Type B pancreatic cell (in vitro differentiated cells): ENCODE data around the gene SUCO. TPM values are rescaled to one million over a fixed set of nuclear protein-coding genes. Genes with fewer than 3 reads are reported as not detected.
A peak's percentile ranks its signal among the peaks of the same experiment; 100 is the strongest.

Experiments
- DNase-seq: peaks from one replicate; pipeline ENCODE4 v3.0.0; 2021; ENCODE audit warnings: mixed read lengths; ENCODE audit not compliant: unreplicated experiment; ENCODE audit errors: extremely low spot score
- H3K27ac Mint-ChIP-seq: 2 replicates; pipeline ENCODE4 v1.8.0; 2021; ENCODE audit warnings: mild to moderate bottlenecking, mixed read lengths
- H3K27me3 Mint-ChIP-seq: 2 replicates; pipeline ENCODE4 v1.8.0; 2021; ENCODE audit warnings: mixed read lengths
- H3K36me3 Mint-ChIP-seq: 2 replicates; pipeline ENCODE4 v1.8.0; 2021; ENCODE audit warnings: mixed read lengths
- H3K4me1 Mint-ChIP-seq: one replicate; pipeline ENCODE4 v1.8.0; 2021; ENCODE audit warnings: mixed read lengths; ENCODE audit not compliant: unreplicated experiment
- H3K4me3 Mint-ChIP-seq: 2 replicates; pipeline ENCODE4 v1.8.0; 2021; ENCODE audit warnings: mild to moderate bottlenecking, mixed read lengths
- H3K9me3 Mint-ChIP-seq: 2 replicates; pipeline ENCODE4 v1.8.0; 2021; ENCODE audit warnings: mixed read lengths
- CTCF ChIP-seq: fragments of 200-600 bp; sonication (generic); conservative IDR thresholded peaks from 2 replicates; pipeline ENCODE4 v1.5.0; 2021; ENCODE audit warnings: antibody characterized with exemption, mild to moderate bottlenecking
- total RNA-seq: library from RNA; stranded (reverse); gene quantifications from 2 replicates; pipeline ENCODE4 v1.2.1, GENCODE V29; 2021; ENCODE audit warnings: low replicate concordance

SUCO gene
- total RNA-seq, 1 donor from 2014 or later: 88.3 TPM

- Mint-ChIP-seq H3K4me1 (peaks cover 38% of the 10 kb centered on the region), H3K4me3 (no peak overlapping the region)
- DNase-seq: no peak
These were observed 18.3 kb downstream of the SUCO start for GRCh38 chr1:172551279-172551678.

GRCh38 chr1:172554915-172555314, 22.0 kb downstream of the SUCO start:
- Mint-ChIP-seq H3K4me3 (no peak overlapping the region), H3K27me3 (no peaks in the 10 kb centered on the region), H3K27ac (peak overlapping the region; percentile 1), H3K36me3 (peaks cover 24% of the 10 kb centered on the region), H3K9me3 (no peaks in the 10 kb centered on the region), H3K4me1 (peaks cover 18% of the 10 kb centered on the region)
- no peak for DNase-seq
- TF ChIP-seq CTCF: no peak

More at GRCh38 chr1:172551279-172551678, 18.3 kb downstream of the SUCO start:
- H3K36me3 Mint-ChIP-seq: peaks cover 11% of the 10 kb centered on the region
- TF ChIP-seq CTCF: no peak
- no peaks in the 10 kb centered on the region for H3K27me3 Mint-ChIP-seq
- H3K27ac Mint-ChIP-seq: no peak overlapping the region
- no peaks in the 10 kb centered on the region for H3K9me3 Mint-ChIP-seq

GRCh38 chr1:172556461-172556860, 23.5 kb downstream of the SUCO start:
- no peaks in the 10 kb centered on the region for H3K27me3 Mint-ChIP-seq
- DNase-seq: no peak
- no peaks in the 10 kb centered on the region for H3K9me3 Mint-ChIP-seq
- H3K27ac Mint-ChIP-seq: no peak overlapping the region
- peaks cover 35% of the 10 kb centered on the region for H3K36me3 Mint-ChIP-seq
- H3K4me1 Mint-ChIP-seq: peaks cover 10% of the 10 kb centered on the region
- TF ChIP-seq CTCF: no peak
- H3K4me3 Mint-ChIP-seq: no peak overlapping the region

- H3K4me1 Mint-ChIP-seq: peaks cover 6% of the 10 kb centered on the region
- DNase-seq: no peak
- H3K36me3 Mint-ChIP-seq: peaks cover 35% of the 10 kb centered on the region
- H3K9me3 Mint-ChIP-seq: no peaks in the 10 kb centered on the region
- H3K4me3 Mint-ChIP-seq: no peak overlapping the region
- no peak for TF ChIP-seq CTCF
- H3K27ac Mint-ChIP-seq: no peak overlapping the region
- no peaks in the 10 kb centered on the region for H3K27me3 Mint-ChIP-seq
These were observed 24.3 kb downstream of the SUCO start for GRCh38 chr1:172557270-172557669.

- H3K9me3 Mint-ChIP-seq: no peaks in the 10 kb centered on the region
- no peak overlapping the region for H3K4me3 Mint-ChIP-seq
- TF ChIP-seq CTCF: no peak
- H3K36me3 Mint-ChIP-seq: peaks cover 52% of the 10 kb centered on the region
- peaks cover 6% of the 10 kb centered on the region for H3K4me1 Mint-ChIP-seq
- no peak overlapping the region for H3K27ac Mint-ChIP-seq
- no peaks in the 10 kb centered on the region for H3K27me3 Mint-ChIP-seq
- no peak for DNase-seq
These were observed 26.7 kb downstream of the SUCO start for GRCh38 chr1:172559572-172560210.
